GM19397 (cell line): ENCODE results near the gene C8B.

Experiments used
- ATAC-seq: cut with Tn5 transposase; IDR thresholded peaks from one replicate; pipeline ENCODE4 v1.9.1; 2021; ENCODE audit warnings: mild to moderate bottlenecking, moderate library complexity; ENCODE audit not compliant: unreplicated experiment

C8B gene

DNA sequence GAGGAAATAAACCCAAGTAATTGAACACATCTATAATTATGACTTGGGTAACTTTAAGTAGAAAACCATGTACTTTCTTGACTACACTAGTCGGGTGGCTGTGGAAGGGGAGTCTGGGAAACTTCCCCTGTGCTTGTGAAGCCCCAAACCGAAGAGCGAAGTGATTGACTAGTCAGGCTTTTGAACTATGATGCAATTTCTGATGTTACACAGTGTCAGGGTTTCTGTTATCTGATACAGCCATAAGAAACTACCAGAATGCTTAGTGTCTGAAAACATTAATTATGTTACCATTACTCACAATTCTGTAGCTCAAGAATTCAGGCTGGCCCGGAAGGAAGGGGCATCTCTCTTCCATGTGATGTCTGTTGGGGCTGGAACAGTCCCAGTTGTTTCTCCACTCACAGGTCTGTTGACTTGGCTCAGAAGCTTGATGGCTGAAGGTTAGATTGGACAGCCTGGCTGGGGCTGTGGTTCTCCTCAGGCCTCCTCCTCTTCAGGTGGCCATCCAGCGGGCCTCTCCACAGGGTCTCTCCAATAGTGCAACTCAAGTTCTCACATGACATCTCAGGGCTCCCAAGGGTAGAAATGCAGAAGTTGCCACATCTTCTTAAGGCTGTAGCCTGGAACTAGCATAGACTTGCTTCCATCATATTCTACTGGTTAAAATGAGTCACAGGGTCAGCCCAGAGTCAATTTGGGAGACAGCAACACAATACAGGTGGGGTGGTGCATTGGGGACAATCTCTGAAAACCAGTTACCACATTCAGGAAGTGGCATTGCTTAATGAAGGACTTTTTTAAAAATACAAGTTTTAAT is 8.3 kb upstream of the C8B start:
- ATAC-seq = no peak

DNA sequence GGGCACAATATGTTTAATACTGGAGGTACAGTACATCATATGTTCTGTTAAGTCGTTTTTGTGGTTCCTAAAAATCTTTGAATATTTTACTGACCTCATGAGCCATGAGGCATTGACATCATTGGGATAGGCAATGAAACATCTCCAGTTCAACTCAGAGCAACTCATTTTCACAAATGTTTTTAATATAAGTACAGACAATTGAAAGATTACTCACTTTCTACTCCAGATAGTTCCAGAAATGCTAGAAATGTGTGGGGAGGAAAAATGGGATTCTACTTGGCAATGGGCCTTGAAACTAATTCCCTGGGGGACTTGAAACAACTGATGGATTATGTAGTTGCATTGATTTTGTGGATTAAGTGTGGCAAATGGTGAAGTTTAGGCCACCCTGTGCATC is 7.2 kb upstream of the C8B start:
- no peak for ATAC-seq

DNA sequence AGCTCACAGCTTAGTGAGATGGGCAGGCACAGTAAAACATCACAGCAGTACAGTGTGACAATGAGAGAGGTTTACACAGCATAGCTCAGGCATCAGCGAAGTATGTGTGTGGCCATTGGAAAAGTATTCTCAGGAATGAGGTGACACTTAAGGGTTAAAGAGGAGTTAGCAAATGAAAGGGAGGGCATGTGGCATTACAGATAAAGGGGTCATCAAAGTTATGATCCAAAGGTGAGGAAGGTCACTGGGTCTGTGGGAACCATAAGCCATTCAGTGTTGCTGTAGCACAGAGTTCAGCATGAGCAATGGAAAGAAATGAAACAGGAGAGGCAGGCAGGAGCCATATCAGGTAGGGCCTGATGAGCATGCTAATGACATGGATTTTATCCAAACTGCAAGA is 4.5 kb upstream of the C8B start:
- ATAC-seq = no peak

DNA sequence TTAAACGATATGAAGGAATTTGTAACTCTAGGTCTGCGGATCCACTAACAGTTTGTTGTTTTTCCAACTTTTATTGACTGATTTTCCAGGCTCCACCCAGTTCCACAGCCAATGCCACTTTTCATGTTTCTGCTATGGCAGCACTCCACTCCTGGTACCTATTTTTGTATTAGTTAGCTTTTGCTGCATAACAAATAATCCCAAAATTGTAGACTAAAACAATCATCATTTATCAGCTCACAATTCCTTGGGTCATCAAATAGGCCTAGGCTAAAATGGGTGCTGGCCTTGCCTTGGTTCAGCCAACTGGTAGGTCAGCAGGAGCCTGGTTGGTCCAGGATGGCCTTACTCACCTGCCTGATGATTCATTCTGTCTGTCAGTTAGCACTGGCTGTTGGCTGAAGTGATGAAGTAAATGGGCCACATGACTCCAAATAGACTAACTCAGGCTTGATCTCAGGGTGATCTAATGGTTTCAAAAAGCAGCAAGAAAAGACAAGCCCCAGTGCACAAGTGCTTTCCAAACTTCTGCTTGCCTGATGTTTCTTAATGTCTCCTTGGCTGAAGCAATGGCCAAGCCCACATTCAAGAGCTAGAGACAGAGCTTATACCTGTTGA is 3.2 kb upstream of the C8B start:
- ATAC-seq = no peak

DNA sequence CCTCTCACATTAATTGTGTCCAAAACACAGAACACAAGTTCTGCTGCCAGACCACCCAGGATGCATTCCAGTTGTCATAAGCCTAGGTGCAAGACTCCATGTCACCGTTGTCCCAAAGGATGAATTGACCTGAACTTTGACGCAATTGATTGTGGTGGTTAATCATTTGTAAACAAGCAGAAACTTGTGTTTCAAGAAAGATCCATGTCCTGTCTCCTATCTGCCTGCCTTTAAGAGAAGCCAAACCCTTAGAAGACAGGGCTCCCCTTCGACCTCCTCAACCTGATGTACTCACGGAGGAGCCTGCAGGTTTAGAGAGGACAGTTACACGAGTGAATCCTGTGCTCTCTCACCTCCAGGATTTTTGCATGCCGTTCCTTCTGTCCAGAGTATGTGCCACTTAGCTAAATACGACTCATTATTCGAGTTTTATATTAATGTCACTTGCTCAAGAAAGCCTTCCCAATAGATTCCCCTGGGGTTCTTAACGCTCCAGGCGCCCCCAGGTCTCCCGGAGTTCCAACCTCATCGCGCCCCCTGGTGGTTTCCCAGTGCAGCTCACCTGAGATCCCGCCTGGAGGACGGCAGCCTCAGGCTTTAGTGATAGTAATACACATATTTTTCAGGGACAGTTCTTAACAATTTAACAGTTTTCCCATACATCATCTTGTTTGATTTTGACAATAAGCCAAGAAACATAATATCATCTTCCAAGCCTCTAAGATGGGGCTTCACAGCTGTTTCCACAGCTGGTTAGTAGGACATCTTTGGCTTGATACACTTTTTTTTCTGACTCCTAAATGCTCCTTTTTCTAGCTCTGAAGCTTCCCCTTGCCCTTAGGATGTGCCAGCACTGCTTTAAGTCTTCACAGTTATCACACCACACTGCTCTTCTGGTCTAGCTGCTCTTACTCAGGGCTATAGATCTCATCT is 2.4 kb upstream of the C8B start:
- no peak for ATAC-seq

DNA sequence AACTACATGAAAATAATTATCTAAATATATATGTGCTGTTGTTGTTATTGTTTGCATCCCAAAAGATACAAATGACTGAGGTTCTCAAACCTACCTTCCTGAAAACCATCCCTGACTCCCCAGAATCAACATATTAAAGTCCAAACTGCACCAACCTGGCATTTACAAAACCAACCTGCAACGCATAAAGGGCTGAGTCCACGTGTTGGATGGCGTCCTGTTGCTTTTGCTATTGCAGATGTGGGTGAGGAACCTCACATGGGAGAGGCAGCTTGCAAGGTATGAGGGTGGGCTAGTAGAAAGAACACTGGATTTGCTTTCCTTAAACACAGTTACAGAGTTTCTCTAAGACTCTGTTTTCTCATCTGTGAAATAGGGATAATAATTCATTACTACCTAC is 1.5 kb upstream of the C8B start:
- no peak for ATAC-seq

DNA sequence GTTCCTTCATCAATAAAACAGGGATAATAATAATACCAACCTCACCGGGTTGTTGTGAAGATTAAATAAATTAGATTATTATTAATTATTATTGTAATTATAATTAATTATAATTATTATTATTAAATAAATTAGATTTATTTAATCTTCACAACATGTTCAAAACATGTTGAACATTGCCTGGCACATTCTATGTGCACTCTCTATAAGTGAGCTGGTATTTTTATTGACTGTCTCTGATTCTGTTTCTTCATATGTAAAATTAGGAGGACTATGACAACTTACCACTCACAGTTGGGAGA is 834 bp upstream of the C8B start:
- ATAC-seq = no peak

DNA sequence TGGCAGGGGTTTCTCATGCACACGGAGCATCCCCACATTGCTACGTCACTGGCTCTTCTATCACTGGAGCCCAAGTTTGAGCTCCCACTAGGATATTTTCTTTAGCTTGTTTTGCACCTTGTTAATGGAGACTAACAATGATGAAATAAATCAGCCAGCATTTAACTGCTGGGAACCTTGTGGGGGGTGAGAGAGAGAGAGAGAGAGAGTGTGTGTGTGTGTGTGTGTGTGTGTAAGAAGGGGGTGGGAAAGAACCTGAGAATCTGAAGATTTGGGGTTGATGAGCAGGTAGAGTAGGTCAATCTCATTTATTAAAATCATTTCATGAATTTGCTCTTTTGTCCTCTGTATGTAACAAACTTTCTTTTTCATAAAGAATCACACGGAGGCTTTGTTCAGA is 624 bp downstream of the C8B start:
- no peak for ATAC-seq

DNA sequence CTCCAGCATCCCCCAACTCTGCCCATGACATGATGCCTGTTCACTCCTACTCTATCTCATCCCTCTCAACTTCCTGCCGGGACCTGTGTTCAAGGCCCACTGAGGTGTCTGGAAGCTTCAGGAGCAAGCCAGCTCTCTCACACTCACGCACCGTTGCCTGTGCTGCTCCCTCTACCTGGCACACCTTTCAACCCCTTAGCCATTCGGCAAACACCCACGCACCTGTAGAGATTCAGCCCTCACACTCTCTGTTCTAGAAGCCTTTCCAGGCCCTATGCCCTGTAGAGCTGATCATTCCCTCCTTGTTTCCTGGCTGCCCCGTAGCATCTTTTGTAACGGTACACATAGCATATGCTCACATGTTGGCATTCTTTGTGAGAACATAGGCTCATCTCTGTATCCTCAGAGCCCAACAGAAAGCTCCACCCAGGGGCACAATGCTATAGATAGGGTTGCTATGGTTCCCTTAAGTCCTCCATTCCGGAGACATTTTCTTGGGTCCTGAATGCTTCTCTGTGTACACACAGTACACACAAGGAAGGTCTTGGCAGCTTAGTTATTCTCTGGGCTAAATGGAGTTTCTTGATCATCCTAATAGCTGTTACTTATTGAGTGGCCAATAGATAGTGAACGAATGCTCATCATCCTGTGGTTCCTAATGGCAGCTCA is 1.3 kb downstream of the C8B start:
- ATAC-seq = no peak

DNA sequence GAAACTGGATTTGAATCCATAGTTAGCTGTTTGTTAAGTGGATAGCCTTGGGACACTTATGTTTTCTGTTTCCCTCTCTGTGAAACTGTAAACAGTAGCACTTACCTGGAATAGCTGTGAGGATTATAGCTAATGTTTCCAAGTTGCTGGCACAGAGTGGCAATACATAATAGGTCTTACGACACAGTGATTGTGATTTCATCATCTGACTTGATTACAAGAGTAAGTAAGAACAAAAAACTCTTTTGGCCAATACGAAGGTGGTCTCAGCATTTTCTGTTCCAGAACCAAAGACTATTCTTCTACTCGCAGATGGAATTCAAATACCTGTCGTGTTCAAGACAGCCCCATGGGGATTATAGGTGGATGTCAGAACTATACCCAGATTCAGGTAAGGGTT is 2.1 kb downstream of the C8B start:
- ATAC-seq = no peak

DNA sequence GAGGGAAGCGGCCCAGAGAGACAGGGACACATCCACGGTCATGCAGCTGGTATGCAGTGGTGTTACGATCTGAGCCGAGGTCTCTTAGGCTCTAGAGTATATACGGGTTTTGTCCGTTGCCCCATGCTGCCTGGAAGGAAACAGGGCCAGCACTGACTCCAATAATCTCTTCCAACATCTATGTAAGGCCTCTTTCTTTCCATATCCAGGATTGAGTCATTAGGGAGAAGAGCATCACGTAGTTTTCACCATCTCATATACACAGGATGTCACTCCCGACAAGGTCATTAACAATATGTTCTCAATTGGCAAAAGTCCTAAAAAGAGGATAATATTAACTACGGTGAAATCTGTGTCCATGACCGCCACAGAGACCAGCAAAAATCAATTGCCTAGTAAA is 4.4 kb downstream of the C8B start:
- ATAC-seq = no peak

DNA sequence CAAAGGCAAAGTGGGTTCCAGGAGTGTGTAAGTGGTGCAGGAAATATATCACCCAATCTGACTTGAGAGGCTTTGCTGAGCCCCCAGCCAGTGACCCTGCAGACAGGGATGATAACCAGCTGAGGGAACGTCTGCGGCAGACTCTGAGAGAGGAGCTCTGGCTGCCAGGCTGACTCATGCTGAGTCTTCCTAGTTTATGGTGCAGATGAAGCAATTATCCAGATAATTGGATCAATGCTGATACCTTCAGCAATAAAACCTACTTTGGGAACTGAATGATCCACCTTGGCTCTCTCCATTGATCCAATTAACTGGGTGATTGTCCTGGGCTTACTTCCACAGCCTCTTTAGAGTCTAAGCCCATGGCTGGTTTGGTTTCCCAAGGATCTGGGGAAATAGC is 7.3 kb downstream of the C8B start:
- ATAC-seq = no peak

DNA sequence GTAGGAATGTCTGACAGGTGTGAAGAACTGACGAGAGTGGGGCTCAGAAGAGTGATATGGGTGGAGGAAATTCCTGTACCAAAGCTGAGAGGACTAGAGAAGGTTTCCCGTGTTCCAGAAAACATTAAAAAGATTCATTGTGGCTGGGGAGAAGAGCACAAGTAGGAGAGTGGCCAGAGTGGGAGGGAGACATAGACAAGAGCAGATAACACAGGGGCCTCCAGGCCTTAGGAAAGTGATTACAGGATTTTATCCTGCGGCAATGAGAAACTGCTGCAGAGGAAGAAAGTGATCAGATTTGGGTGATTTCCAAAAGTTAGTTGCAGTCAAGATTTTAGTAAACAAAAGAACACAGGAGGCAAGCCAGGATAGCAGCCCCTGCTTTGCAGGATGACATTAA is 7.9 kb downstream of the C8B start:
- ATAC-seq = no peak

DNA sequence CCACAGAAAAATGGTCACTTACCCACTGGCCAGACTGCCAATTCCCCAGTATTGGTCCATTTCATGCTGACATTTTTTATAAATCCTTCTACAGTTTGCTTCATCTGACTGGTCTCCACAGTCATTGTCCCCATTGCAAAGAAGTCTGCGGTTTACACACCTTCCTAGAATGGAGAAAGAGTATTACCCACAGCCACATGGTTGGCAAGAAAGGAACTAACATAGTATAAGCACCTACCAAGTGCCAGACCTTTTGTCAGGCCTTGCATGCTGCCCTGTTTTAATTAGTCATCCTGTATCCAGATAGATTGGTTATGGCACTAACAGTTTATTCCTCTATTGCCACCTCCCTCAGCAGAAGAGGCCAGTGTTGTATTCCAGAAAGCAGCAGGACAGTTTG is 11.2 kb downstream of the C8B start:
- ATAC-seq = no peak

DNA sequence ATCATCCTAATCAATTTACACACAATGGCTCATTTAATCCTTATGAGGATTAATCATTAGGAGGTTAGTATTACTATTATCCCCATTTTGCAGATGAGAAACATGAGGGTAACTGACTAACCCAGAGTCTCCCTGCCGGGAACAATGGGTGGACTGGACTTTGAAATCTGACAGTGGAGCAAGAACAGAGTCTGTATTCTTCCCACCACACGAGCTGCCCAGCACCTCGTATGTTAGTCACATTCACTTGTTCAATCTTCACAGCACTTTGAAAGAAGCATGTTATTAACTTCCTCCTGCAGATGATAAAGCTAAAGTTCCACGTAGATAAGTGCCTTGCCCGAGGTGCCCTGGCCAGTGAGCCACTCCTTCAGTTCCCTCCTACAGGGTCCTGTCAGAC is 12.4 kb downstream of the C8B start:
- no peak for ATAC-seq

DNA sequence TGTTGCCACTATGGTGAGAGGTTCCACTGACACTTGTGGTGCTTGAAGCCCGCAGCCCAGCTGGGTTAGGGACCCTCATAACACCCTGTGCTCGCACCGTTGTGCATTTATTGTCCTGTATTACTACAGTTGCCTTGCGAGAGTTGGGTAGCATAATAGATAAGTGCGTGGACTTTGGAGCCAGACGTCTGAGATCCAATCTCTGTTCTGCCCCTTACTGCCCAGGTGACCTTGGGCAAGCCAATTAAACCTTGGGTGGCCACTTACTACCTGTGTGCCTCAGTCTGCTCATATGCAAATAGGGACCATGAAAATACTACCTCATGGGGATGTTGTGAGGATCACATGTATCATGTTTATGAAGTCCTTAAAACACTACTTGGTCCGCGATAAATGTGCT is 13.3 kb downstream of the C8B start:
- no peak for ATAC-seq

DNA sequence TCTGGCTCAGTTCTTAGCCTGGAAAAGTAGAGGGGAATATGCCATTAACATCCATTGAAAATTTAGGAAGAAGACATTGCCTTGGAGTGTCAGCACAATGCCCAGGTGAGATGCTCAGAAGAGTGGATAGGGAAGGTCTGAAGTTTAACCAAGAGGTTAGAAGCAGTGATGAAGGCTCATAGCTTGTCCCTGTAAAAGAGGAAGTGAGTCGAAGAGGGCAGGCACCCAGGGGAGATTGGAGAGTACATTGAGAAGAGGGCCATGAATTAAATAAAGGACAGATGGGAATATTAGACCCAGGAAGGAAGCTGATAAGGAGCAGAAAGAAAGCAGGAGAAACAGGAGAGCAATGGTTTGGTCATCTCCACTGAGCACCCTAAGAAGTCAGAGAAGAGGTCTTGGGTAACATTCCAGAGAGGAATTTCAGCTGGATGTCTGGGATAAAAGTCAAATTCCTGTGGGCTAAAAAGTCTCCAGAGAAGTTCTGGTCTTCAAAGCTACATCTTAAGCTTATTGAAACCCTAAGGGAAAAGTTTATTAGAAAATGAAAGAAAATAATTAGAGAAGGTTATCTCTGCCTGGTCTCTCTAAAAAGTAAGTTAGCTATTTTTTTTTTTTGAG is 17.3 kb downstream of the C8B start:
- no peak for ATAC-seq

DNA sequence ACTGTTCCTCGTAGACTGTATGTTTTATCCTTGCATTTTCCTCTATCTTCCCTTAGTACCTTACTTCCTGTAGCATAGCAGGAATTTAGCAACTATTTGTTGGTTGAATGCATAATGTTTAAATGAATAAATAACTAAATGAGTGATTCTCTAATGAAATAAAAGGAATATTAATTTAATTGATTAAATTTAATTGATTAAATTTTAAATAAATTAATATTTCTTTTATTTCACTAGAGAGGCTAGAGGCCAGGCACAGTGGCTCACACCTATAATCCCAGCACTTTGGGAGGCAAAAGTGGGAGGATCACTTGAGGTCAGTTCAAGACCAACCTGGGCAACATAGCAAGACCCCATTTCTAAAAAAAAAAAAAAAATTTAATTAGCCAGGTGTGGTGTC is 25.8 kb downstream of the C8B start:
- ATAC-seq = no peak

DNA sequence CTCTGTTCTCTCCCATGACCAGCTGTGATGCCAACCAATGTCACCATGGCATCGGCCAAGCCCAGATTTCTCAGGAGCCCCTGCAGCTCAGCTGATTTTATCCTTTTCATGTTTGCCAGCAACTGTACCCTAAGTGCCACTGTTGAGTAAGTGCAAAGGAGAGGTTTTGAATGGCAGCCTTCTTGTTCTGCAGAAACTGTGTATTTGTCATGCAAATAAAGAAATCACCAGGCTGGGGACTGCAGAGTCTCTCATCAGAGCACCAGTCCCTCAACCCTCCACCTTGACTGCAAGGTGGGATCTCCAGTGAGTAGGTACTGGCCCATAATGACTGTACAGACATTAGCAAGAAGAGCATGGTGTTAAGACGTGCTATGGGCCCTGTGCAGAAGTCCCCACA is 26.6 kb downstream of the C8B start:
- no peak for ATAC-seq

DNA sequence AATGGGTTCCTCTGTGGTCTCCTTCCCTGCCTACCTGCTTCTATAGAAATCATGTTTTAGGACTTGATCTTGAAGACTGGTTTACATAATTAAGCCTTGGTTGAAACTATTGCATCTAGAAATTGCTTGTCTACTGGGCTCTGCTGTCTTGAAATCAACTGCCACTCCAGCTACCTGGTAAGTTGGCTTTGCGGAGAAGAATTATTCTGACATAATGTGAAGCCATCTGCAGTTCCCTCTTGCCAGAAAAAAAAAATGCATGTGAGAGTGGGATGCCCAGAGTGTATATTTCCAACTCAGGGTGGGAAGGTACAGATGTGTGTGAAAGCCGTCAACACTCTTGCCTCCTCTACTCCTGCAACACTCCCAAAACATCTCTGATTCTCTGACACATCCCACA is 27.2 kb downstream of the C8B start:
- ATAC-seq = no peak

DNA sequence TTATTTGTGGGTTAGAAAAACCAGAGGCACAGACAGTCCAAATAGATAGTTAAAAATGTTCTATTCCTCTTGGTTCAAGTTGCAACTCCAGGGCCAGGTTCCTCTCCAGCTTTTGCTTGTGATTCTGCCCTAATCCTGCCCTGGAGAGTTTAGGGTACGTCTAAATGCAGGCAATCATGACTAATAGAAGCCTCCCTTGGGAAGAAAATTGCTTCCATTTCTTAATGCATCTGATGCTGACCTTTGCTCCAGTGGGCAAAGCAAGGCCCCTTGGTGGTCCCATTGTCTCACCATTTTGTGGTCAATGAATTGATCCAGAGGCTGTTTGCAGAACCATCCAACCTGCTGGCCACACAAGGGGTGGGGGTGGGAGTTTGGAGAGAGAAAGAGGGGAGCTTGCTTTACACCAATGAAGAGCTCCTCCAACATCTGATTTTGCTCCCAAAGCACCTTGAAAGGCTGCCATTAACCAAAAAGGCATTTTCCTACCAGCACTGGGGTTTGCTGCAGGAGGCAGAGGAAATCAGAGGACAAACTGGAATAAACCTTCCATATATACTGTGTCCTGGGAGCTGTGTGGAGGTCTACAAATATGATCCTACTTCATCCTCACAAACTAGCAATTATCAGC is 31.3 kb downstream of the C8B start:
- no peak for ATAC-seq
